ENCODE measurements around the gene MINDY1. TPM values are rescaled to one million over a fixed set of nuclear protein-coding genes. Genes with fewer than 3 reads are reported as not detected.

The MINDY1 gene
- total RNA-seq, 2 experiments from 2014 or later = 8.5 to 13.8 TPM

GRCh38 chr1:150965605-150966004 lies 41.1 kb downstream of the MINDY1 start:
- Histone ChIP-seq H3K79me2 (ENCODE audit: insufficient read depth, low read depth, low read length) (peaks cover 5% of the 10 kb centered on the region; the same call in 1 of the 2 replicates), H3K4me3 (ENCODE audit: low read depth, low read length, poor library complexity, severe bottlenecking) (no peak overlapping the region), H3K9me2 (ENCODE audit: insufficient read depth, low read length) (no peaks in the 10 kb centered on the region), H3K4me1 (ENCODE audit: insufficient read depth, low read length, poor library complexity, severe bottlenecking) (no peaks in the 10 kb centered on the region), H4K20me1 (ENCODE audit: insufficient read depth, low read length) (no peaks in the 10 kb centered on the region), H3K36me3 (ENCODE audit: insufficient read depth, low read length) (peaks cover 82% of the 10 kb centered on the region), H3K9me3 (ENCODE audit: low read length) (no peaks in the 10 kb centered on the region), H2AFZ (ENCODE audit: low read length) (no peak overlapping the region), H3K4me2 (ENCODE audit: low read length) (no peak overlapping the region), H3K27ac (ENCODE audit: low read depth, low read length, poor library complexity, severe bottlenecking) (no peak overlapping the region)
- CTCF ChIA-PET (ENCODE audit: unreplicated experiment) = no interaction called here
- no TSS peak for BruUV-seq (replicated peaks)
- DNase-seq (ENCODE audit: low spot score) = no peak
- intact Hi-C loops (cut with micrococcal nuclease; ENCODE audit: unreplicated experiment) = no loop called here
- POLR2A ChIA-PET = interaction anchor here (0.6 kb wide), 2 partner anchors 77 to 134 kb away, joined by 3 to 4 read pairs; no protein-coding TSS in a partner anchor
- TF ChIP-seq EZH2phosphoT487 (IDR thresholded peaks at IDR 0.05; ENCODE audit: borderline replicate concordance, low read depth, low read length) = no peak
- TF ChIP-seq, protein P1, sequence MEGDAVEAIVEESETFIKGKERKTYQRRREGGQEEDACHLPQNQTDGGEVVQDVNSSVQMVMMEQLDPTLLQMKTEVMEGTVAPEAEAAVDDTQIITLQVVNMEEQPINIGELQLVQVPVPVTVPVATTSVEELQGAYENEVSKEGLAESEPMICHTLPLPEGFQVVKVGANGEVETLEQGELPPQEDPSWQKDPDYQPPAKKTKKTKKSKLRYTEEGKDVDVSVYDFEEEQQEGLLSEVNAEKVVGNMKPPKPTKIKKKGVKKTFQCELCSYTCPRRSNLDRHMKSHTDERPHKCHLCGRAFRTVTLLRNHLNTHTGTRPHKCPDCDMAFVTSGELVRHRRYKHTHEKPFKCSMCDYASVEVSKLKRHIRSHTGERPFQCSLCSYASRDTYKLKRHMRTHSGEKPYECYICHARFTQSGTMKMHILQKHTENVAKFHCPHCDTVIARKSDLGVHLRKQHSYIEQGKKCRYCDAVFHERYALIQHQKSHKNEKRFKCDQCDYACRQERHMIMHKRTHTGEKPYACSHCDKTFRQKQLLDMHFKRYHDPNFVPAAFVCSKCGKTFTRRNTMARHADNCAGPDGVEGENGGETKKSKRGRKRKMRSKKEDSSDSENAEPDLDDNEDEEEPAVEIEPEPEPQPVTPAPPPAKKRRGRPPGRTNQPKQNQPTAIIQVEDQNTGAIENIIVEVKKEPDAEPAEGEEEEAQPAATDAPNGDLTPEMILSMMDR (conservative IDR thresholded peaks at IDR 0.05; ENCODE audit: low read length) = no peak

DNA sequence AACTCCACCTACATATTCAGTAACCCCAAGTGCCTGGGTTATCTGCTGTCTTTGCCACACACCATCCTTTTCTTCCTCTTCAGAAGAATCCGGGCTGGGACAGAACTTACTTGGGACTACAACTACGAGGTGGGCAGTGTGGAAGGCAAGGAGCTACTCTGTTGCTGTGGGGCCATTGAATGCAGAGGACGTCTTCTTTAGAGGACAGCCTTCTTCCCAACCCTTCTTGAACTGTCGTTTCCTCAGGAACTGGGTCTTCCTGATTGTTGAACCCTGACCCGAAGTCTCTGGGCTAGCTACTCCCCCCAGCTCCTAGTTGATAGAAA lies 42.6 kb downstream of the MINDY1 start:
- BruUV-seq (replicated peaks) = TSS peak; percentile 24
- Histone ChIP-seq H4K20me1 (ENCODE audit: insufficient read depth, low read length) (no peaks in the 10 kb centered on the region), H3K4me1 (ENCODE audit: insufficient read depth, low read length, poor library complexity, severe bottlenecking) (no peaks in the 10 kb centered on the region), H3K27ac (ENCODE audit: low read depth, low read length, poor library complexity, severe bottlenecking) (no peak overlapping the region), H3K36me3 (ENCODE audit: insufficient read depth, low read length) (peaks cover 97% of the 10 kb centered on the region), H2AFZ (ENCODE audit: low read length) (no peak overlapping the region), H3K9me2 (ENCODE audit: insufficient read depth, low read length) (no peaks in the 10 kb centered on the region), H3K4me3 (ENCODE audit: low read depth, low read length, poor library complexity, severe bottlenecking) (no peak overlapping the region), H3K9me3 (ENCODE audit: low read length) (no peaks in the 10 kb centered on the region), H3K4me2 (ENCODE audit: low read length) (no peak overlapping the region), H3K79me2 (ENCODE audit: insufficient read depth, low read depth, low read length) (no peaks in the 10 kb centered on the region)
- no peak for DNase-seq (ENCODE audit: low spot score)
- POLR2A ChIA-PET = interaction anchor here (1.3 kb wide), 1 partner anchor 10 kb away, joined by 4 read pairs; no protein-coding TSS in a partner anchor
- intact Hi-C loops (cut with micrococcal nuclease; ENCODE audit: unreplicated experiment) = no loop called here
- TF ChIP-seq, protein P1 (conservative IDR thresholded peaks at IDR 0.05; ENCODE audit: low read length) = no peak
- TF ChIP-seq EZH2phosphoT487 (IDR thresholded peaks at IDR 0.05; ENCODE audit: borderline replicate concordance, low read depth, low read length) = no peak
- CTCF ChIA-PET (ENCODE audit: unreplicated experiment) = no interaction called here

GRCh38 chr1:150963321-150964163 lies 43.2 kb downstream of the MINDY1 start:
- H2AFZ ChIP-seq (ENCODE audit: low read length) = no peak overlapping the region
- POLR2A ChIA-PET = interaction anchor here (1.3 kb wide), 1 partner anchor 10 kb away, joined by 4 read pairs; no protein-coding TSS in a partner anchor
- H4K20me1 ChIP-seq (ENCODE audit: insufficient read depth, low read length) = no peaks in the 10 kb centered on the region
- H3K27ac ChIP-seq (ENCODE audit: low read depth, low read length, poor library complexity, severe bottlenecking) = no peak overlapping the region
- intact Hi-C loops (cut with micrococcal nuclease; ENCODE audit: unreplicated experiment) = no loop called here
- CTCF ChIA-PET (ENCODE audit: unreplicated experiment) = no interaction called here
- no peak for DNase-seq (ENCODE audit: low spot score)
- H3K36me3 ChIP-seq (ENCODE audit: insufficient read depth, low read length) = peaks cover 98% of the 10 kb centered on the region
- no peaks in the 10 kb centered on the region for H3K9me2 ChIP-seq (ENCODE audit: insufficient read depth, low read length)
- TF ChIP-seq, protein P1 (conservative IDR thresholded peaks at IDR 0.05; ENCODE audit: low read length) = no peak
- TF ChIP-seq EZH2phosphoT487 (IDR thresholded peaks at IDR 0.05; ENCODE audit: borderline replicate concordance, low read depth, low read length) = no peak
- no peaks in the 10 kb centered on the region for H3K4me1 ChIP-seq (ENCODE audit: insufficient read depth, low read length, poor library complexity, severe bottlenecking)
- BruUV-seq (replicated peaks) = no TSS peak
- H3K4me2 ChIP-seq (ENCODE audit: low read length) = no peak overlapping the region
- H3K9me3 ChIP-seq (ENCODE audit: low read length) = no peaks in the 10 kb centered on the region
- H3K79me2 ChIP-seq (ENCODE audit: insufficient read depth, low read depth, low read length) = no peaks in the 10 kb centered on the region
- H3K4me3 ChIP-seq (ENCODE audit: low read depth, low read length, poor library complexity, severe bottlenecking) = no peak overlapping the region

Data from OCI-LY7 (cell line).